Naive B cell (primary cell): ENCODE measurements around the gene NUDT6. TPM values are rescaled to one million over a fixed set of nuclear protein-coding genes. Genes with fewer than 3 reads are reported as not detected.
A peak's percentile ranks its signal among the peaks of the same experiment; 100 is the strongest.
"Not testable (repeated sequence)": the region's sequence is repeated elsewhere in the genome, so short reads cannot be mapped to it uniquely, and the experiment has no call there.

Experiments
- ATAC-seq, 2 donors: fragments of 150-1000 bp; cut with Tn5 transposase; 2 replicates each; pipeline ENCODE4 v1.10.0; 2021; ENCODE audit warnings: low read depth in 2 of 2, mild to moderate bottlenecking in 2 of 2, moderate library complexity in 2 of 2
- DNase-seq: peaks from one replicate; pipeline ENCODE4 v3.0.0; 2022
- H3K27ac Mint-ChIP-seq, 6 donors: one replicate each; pipeline ENCODE4 v1.8.0; 2020 to 2022; ENCODE audit warnings: mild to moderate bottlenecking in 6 of 6, mixed read lengths in 6 of 6, moderate library complexity in 5 of 6, inconsistent platforms in 2 of 6
- H3K27me3 Mint-ChIP-seq, 3 donors: one replicate each; pipeline ENCODE4 v1.8.0; 2021 to 2022; ENCODE audit warnings: mixed read lengths in 3 of 3, mild to moderate bottlenecking in 1 of 3
- H3K36me3 Mint-ChIP-seq, 2 donors: one replicate each; pipeline ENCODE4 v1.8.0; 2020 to 2022; ENCODE audit warnings: mixed read lengths in 2 of 2, inconsistent platforms in 1 of 2, mild to moderate bottlenecking in 1 of 2
- H3K4me1 Mint-ChIP-seq, 3 donors: one replicate each; pipeline ENCODE4 v1.8.0; 2020 to 2022; ENCODE audit warnings: mixed read lengths in 3 of 3, inconsistent platforms in 1 of 3, mild to moderate bottlenecking in 1 of 3, moderate library complexity in 1 of 3
- H3K4me3 Mint-ChIP-seq, 8 donors: one replicate each; pipeline ENCODE4 v1.8.0; 2020 to 2022; ENCODE audit warnings: mild to moderate bottlenecking in 8 of 8, mixed read lengths in 8 of 8, moderate library complexity in 8 of 8, inconsistent platforms in 2 of 8
- H3K9me3 Mint-ChIP-seq, 7 donors: one replicate each; pipeline ENCODE4 v1.8.0; 2020 to 2022; ENCODE audit warnings: mixed read lengths in 7 of 7, mild to moderate bottlenecking in 5 of 7, inconsistent platforms in 2 of 7, moderate library complexity in 1 of 7
- polyA plus RNA-seq, 6 donors: library from polyadenylated mRNA; unstranded; fragments of 300-500 nt; fragmentation: Illumina TruSeq; gene quantifications; one replicate each; pipeline ENCODE4 v1.2.3, GENCODE V29; 2021; ENCODE audit warnings: low read depth in 6 of 6

NUDT6 gene
- polyA plus RNA-seq, 6 donors from 2014 or later = 0.73 to 2.6 (median 1.0) TPM; not detected in 1

- ATAC-seq (no peak), DNase-seq (no peak)
- Mint-ChIP-seq H3K9me3 (no peaks in the 10 kb centered on the region), H3K27ac (no peak overlapping the region), H3K4me1 (no peaks in the 10 kb centered on the region), H3K27me3 (peaks cover 10 to 30% (median 27%) of the 10 kb centered on the region in 3 donors), H3K4me3 (no peak overlapping the region), H3K36me3 (no peaks in the 10 kb centered on the region)
These were observed 67.0 kb downstream of the NUDT6 start for GRCh38 chr4:122855353-122855890.

GRCh38 chr4:122854447-122855352 is 67.7 kb downstream of the NUDT6 start:
- Mint-ChIP-seq H3K4me1 (no peaks in the 10 kb centered on the region), H3K9me3 (no peaks in the 10 kb centered on the region), H3K27ac (peak overlapping the region in 1 of 6 donors; percentile 17)

GRCh38 chr4:122851568-122851967 is 70.8 kb downstream of the NUDT6 start:
- H3K36me3 Mint-ChIP-seq = no peaks in the 10 kb centered on the region
- H3K4me1 Mint-ChIP-seq = no peaks in the 10 kb centered on the region
- DNase-seq (no peak), ATAC-seq (no peak)
- peaks cover 0 to 2% (median 0%) of the 10 kb centered on the region in 7 donors for H3K9me3 Mint-ChIP-seq
- no peak overlapping the region for H3K4me3 Mint-ChIP-seq
- H3K27ac Mint-ChIP-seq = no peak overlapping the region
- peaks cover 26 to 42% (median 28%) of the 10 kb centered on the region in 3 donors for H3K27me3 Mint-ChIP-seq

More at GRCh38 chr4:122854447-122855352, 67.7 kb downstream of the NUDT6 start:
- no peak overlapping the region for H3K4me3 Mint-ChIP-seq
- ATAC-seq (no peak), DNase-seq (no peak)
- H3K36me3 Mint-ChIP-seq = no peaks in the 10 kb centered on the region
- H3K27me3 Mint-ChIP-seq = peaks cover 15 to 34% (median 30%) of the 10 kb centered on the region in 3 donors

- H3K4me3 Mint-ChIP-seq, ATAC-seq, H3K36me3 Mint-ChIP-seq, DNase-seq, H3K27ac Mint-ChIP-seq, H3K9me3 Mint-ChIP-seq, H3K4me1 Mint-ChIP-seq: not testable (repeated sequence)
- H3K27me3 Mint-ChIP-seq = peaks cover 26 to 50% (median 27%) of the 10 kb centered on the region in 3 donors
These were observed 72.6 kb downstream of the NUDT6 start for GRCh38 chr4:122849789-122850188.

- H3K4me3 Mint-ChIP-seq = no peak overlapping the region
- peaks cover 4 to 7% (median 6%) of the 10 kb centered on the region in 3 donors for H3K4me1 Mint-ChIP-seq
- ATAC-seq (no peak), DNase-seq (no peak)
- no peaks in the 10 kb centered on the region for H3K36me3 Mint-ChIP-seq
- peaks cover 19 to 56% (median 23%) of the 10 kb centered on the region in 3 donors for H3K27me3 Mint-ChIP-seq
- peaks cover 0 to 2% (median 0%) of the 10 kb centered on the region in 7 donors for H3K9me3 Mint-ChIP-seq
- H3K27ac Mint-ChIP-seq = no peak overlapping the region
These were observed 74.5 kb downstream of the NUDT6 start for GRCh38 chr4:122847931-122848330.

GRCh38 chr4:122845760-122846159 is 76.6 kb downstream of the NUDT6 start:
- ATAC-seq (no peak), DNase-seq (no peak)
- Mint-ChIP-seq H3K27ac (no peak overlapping the region), H3K36me3 (no peaks in the 10 kb centered on the region), H3K9me3 (peaks cover 0 to 2% (median 0%) of the 10 kb centered on the region in 7 donors), H3K27me3 (peaks cover 18 to 55% (median 24%) of the 10 kb centered on the region in 3 donors), H3K4me3 (no peak overlapping the region), H3K4me1 (peaks cover 4 to 7% (median 6%) of the 10 kb centered on the region in 3 donors)

GRCh38 chr4:122845066-122845465 is 77.3 kb downstream of the NUDT6 start:
- Mint-ChIP-seq H3K4me3 (no peak overlapping the region), H3K27me3 (peaks cover 15 to 52% (median 23%) of the 10 kb centered on the region in 3 donors), H3K4me1 (peaks cover 4 to 7% (median 6%) of the 10 kb centered on the region in 3 donors), H3K36me3 (no peaks in the 10 kb centered on the region), H3K27ac (no peak overlapping the region), H3K9me3 (peaks cover 0 to 2% (median 0%) of the 10 kb centered on the region in 7 donors)
- DNase-seq (no peak), ATAC-seq (no peak)

- not testable (repeated sequence) for ATAC-seq, H3K4me1 Mint-ChIP-seq, DNase-seq, H3K9me3 Mint-ChIP-seq, H3K4me3 Mint-ChIP-seq, H3K36me3 Mint-ChIP-seq
- Mint-ChIP-seq H3K27me3 (peaks cover 21 to 59% (median 22%) of the 10 kb centered on the region in 3 donors), H3K27ac (peak overlapping the region in 1 of 6 donors; percentile 42)
These were observed 78.0 kb downstream of the NUDT6 start for GRCh38 chr4:122844391-122844790.

GRCh38 chr4:122842984-122843531 is 79.3 kb downstream of the NUDT6 start:
- DNase-seq = no peak
- Mint-ChIP-seq H3K36me3 (no peaks in the 10 kb centered on the region), H3K27ac (peak overlapping the region in 1 of 6 donors; percentile 9), H3K9me3 (peaks cover 0 to 5% (median 0%) of the 10 kb centered on the region in 7 donors), H3K4me3 (no peak overlapping the region), H3K27me3 (peaks cover 19 to 54% (median 28%) of the 10 kb centered on the region in 3 donors), H3K4me1 (peaks cover 4 to 7% (median 6%) of the 10 kb centered on the region in 3 donors)
- no peak for ATAC-seq

Other genes with a start within 250 kb of the NUDT6 start
- gene BBS12, start 189.9 kb downstream of the NUDT6 start, polyA plus RNA-seq = 1 to 10 TPM in 5 of 6 donors, under 1 TPM in 1; 0.92 to 2.1 (median 1.4) TPM
- under 1 TPM in 3 of 6 donors, not detected in 3; 0.06 to 0.17 (median 0.08) TPM for gene FGF2, start 95.8 kb downstream of the NUDT6 start, polyA plus RNA-seq